ENCODE measurements around the gene KNSTRN.

DNA sequence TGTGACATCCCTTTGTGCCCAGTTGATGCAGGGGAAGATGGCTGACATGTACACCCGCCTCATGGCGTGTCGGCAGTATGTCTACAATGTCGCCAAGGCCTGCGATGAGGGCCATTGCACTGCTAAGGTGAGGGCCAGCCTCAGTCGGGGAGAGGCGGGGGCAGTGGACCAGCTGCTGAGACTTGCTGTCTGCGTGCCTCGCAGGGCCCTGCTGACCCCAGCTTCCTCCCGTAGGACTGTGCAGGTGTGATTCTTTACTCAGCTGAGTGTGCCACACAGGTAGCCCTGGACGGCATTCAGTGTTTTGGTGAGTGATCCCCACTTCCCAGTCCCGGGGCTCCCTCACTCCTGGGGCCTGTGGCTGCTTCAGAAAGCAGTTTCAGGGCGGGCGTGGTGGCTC, 33.5 kb downstream of the KNSTRN start:
- TF ChIP-seq POLR2A (IDR thresholded peaks at IDR 0.05): no peak
- TF ChIP-seq, protein P1, sequence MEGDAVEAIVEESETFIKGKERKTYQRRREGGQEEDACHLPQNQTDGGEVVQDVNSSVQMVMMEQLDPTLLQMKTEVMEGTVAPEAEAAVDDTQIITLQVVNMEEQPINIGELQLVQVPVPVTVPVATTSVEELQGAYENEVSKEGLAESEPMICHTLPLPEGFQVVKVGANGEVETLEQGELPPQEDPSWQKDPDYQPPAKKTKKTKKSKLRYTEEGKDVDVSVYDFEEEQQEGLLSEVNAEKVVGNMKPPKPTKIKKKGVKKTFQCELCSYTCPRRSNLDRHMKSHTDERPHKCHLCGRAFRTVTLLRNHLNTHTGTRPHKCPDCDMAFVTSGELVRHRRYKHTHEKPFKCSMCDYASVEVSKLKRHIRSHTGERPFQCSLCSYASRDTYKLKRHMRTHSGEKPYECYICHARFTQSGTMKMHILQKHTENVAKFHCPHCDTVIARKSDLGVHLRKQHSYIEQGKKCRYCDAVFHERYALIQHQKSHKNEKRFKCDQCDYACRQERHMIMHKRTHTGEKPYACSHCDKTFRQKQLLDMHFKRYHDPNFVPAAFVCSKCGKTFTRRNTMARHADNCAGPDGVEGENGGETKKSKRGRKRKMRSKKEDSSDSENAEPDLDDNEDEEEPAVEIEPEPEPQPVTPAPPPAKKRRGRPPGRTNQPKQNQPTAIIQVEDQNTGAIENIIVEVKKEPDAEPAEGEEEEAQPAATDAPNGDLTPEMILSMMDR (IDR thresholded peaks at IDR 0.05 in 8 of 11, conservative IDR thresholded peaks at IDR 0.05 in 3 of 11): no peak

All from spleen (tissue), 7 donors.